GOT3 (cell line): ENCODE measurements around the gene TIMM44.
"Not testable (repeated sequence)": the region's sequence is repeated elsewhere in the genome, so short reads cannot be mapped to it uniquely, and the experiment has no call there.

Experiments
- DNase-seq: peaks from one replicate; lab custom pipeline; 2025; ENCODE audit warnings: mixed read lengths; lab: John Stamatoyannopoulos, UW

Gene TIMM44

GRCh38 chr19:7925171-7925851 is 18.2 kb downstream of the TIMM44 start:
- no peak for DNase-seq

- no peak for DNase-seq
Measured at GRCh38 chr19:7924651-7925170, 18.8 kb downstream of the TIMM44 start.

GRCh38 chr19:7924241-7924640 is 19.2 kb downstream of the TIMM44 start:
- no peak for DNase-seq

- DNase-seq = no peak
Measured at GRCh38 chr19:7923295-7924191, 19.9 kb downstream of the TIMM44 start.

- DNase-seq = no peak
Measured at GRCh38 chr19:7922836-7923195, 20.6 kb downstream of the TIMM44 start.

- no peak for DNase-seq
Measured at GRCh38 chr19:7921967-7922835, 21.3 kb downstream of the TIMM44 start.

GRCh38 chr19:7921302-7921966 is 22.0 kb downstream of the TIMM44 start:
- no peak for DNase-seq

GRCh38 chr19:7920519-7921301 is 22.8 kb downstream of the TIMM44 start:
- peak; percentile 91 for DNase-seq

- peak; percentile 89 for DNase-seq
Measured at GRCh38 chr19:7919610-7920518, 23.6 kb downstream of the TIMM44 start, which contains the start of gene SNAPC2. SNAPC2 (plus strand) TSS chr19:7920338; CDS start chr19:7920367, 29 bp downstream.

- DNase-seq = no peak
Measured at GRCh38 chr19:7918615-7919421, 24.6 kb downstream of the TIMM44 start.

GRCh38 chr19:7918062-7918614 is 25.3 kb downstream of the TIMM44 start:
- not testable (repeated sequence) for DNase-seq

- no peak for DNase-seq
Measured at GRCh38 chr19:7917267-7918061, 26.0 kb downstream of the TIMM44 start.

GRCh38 chr19:7916955-7917266 is 26.6 kb downstream of the TIMM44 start:
- no peak for DNase-seq

- DNase-seq = no peak
Measured at GRCh38 chr19:7916103-7916954, 27.1 kb downstream of the TIMM44 start.

GRCh38 chr19:7915250-7916102 is 28.0 kb downstream of the TIMM44 start:
- no peak for DNase-seq

GRCh38 chr19:7914598-7915045 is 28.8 kb downstream of the TIMM44 start, which contains the start of gene TGFBR3L:
TGFBR3L (plus strand) TSS chr19:7914830.
- no peak for DNase-seq
